HT1080 (cell line): Measurements from ENCODE around the gene KRTAP20-1. TPM values are rescaled to one million over a fixed set of nuclear protein-coding genes. Genes with fewer than 3 reads are reported as not detected.

Experiments used
- DNase-seq: peaks from one replicate; pipeline ENCODE4 v3.0.0-alpha.2; 2015; ENCODE audit warnings: low read depth
- small RNA-seq: library from RNA; depleted of rRNA; stranded (forward); fragments of <200 nt; gene quantifications from one replicate; pipeline ENCODE3, GENCODE V24; 2014
- total RNA-seq: library from RNA; depleted of rRNA; stranded (reverse); fragments of >200 nt; shearing (Covaris generic); gene quantifications from 2 replicates; pipeline ENCODE4 v1.2.3, GENCODE V29; 2014; rRNA removed

The KRTAP20-1 gene
- total RNA-seq, 1 experiment from 2014 or later = not detected

DNA sequence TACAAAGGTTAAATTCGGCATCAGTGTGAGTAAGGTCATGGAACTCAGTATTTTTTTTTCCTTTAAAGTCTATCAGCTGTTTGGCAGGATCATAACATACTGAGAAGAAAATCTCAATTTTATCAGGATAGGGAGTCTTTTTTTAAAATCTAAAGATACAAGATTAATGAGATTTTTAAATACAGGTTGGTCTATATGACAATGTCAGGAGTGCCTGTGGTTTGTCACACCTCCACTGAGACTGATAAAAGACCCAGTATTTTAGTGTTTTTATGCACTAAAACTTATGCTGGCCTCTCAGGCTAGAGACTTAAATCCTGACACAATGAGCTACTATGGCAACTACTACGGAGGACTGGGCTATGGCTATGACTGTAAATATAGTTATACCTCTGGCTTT, 26.3 kb downstream of the KRTAP20-1 start, which contains the start of gene KRTAP20-3:
Gene KRTAP20-3, plus strand, starts transcription at position 301 of the 400 bp plus-strand sequence.
- DNase-seq = no peak

DNA sequence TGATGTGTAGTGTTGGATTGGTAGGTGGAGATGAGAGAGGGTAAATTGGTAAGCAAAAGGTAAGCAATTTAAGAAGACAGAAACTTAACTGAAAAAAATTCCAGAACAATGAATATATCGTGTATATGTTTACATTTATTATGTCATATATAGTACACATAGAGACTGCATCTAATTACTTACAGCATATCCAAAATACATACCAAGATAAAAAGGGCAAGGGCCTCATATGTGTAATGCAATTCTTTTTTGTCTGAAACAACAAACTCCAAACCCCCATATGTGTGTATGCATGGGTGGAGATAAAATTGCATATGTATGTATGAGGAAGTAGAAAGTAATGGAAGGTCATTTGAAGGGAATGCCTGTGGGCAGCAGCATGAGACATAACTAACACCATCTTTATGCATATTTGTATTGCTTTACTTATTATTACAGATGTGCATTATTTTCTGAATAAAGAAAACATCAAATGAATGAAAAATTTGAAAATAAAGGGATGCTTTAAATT, 30.7 kb downstream of the KRTAP20-1 start:
- DNase-seq = no peak

DNA sequence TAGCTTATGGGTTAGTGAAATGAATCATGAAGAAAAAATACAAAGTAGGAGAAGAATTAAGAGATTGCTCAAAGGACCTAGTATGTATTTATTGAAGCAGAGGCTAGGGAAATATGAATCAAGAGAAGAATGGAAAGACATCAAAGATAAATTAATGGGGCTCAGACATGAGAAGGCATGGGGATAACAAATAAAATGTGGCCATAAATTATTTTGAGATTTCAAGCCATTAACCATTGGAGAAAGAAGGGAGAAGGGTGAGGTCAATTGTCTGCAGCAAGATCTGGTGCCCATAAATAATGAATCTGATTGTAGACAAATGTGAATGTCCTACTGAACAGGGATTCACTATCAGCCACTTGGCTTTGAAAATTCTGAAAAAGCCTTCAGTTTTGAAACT, 36.7 kb downstream of the KRTAP20-1 start:
- DNase-seq = no peak

Small RNA genes lying within 50 kb of the gene (small RNA-seq; reads per million reads assigned to genes)
- gene KRTAP20-1 (not detected), gene KRTAP20-3 (not detected), gene KRTAP20-4 (not detected), gene KRTAP22-1 (not detected), gene KRTAP22-2 (not detected)

Other genes with a start within 250 kb of the KRTAP20-1 start
- not detected in 2 replicates for gene KRTAP13-2, start 244.2 kb upstream of the KRTAP20-1 start, total RNA-seq
- not detected in 2 replicates for gene KRTAP13-1, start 220.4 kb upstream of the KRTAP20-1 start, total RNA-seq
- gene KRTAP13-3, start 190.5 kb upstream of the KRTAP20-1 start, total RNA-seq = not detected in 2 replicates
- not detected in 2 replicates for gene KRTAP13-4, start 186.2 kb upstream of the KRTAP20-1 start, total RNA-seq
- gene KRTAP15-1, start 176.2 kb upstream of the KRTAP20-1 start, total RNA-seq = not detected in 2 replicates
- not detected in 2 replicates for gene KRTAP19-1, start 136.1 kb upstream of the KRTAP20-1 start, total RNA-seq
- not detected in 2 replicates for gene KRTAP19-2, start 129.0 kb upstream of the KRTAP20-1 start, total RNA-seq
- not detected in 2 replicates for gene KRTAP19-3, start 124.4 kb upstream of the KRTAP20-1 start, total RNA-seq
- gene KRTAP19-4, start 119.3 kb upstream of the KRTAP20-1 start, total RNA-seq = not detected in 2 replicates
- gene KRTAP19-5, start 114.3 kb upstream of the KRTAP20-1 start, total RNA-seq = not detected in 2 replicates
- gene KRTAP19-6, start 74.6 kb upstream of the KRTAP20-1 start, total RNA-seq = not detected in 2 replicates
- gene KRTAP19-7, start 55.1 kb upstream of the KRTAP20-1 start, total RNA-seq = not detected in 2 replicates
- not detected in 2 replicates for gene KRTAP22-2, start 26.0 kb upstream of the KRTAP20-1 start, total RNA-seq
- not detected in 2 replicates for gene KRTAP6-3, start 24.0 kb upstream of the KRTAP20-1 start, total RNA-seq
- gene KRTAP6-2, start 17.5 kb upstream of the KRTAP20-1 start, total RNA-seq = not detected in 2 replicates
- not detected in 2 replicates for gene KRTAP22-1, start 15.3 kb upstream of the KRTAP20-1 start, total RNA-seq
- gene KRTAP6-1, start 2.5 kb upstream of the KRTAP20-1 start, total RNA-seq = not detected in 2 replicates
- not detected in 2 replicates for gene KRTAP20-4, start 4.2 kb downstream of the KRTAP20-1 start, total RNA-seq
- gene KRTAP20-2, start 18.8 kb downstream of the KRTAP20-1 start, total RNA-seq = not detected in 2 replicates
- not detected in 2 replicates for gene KRTAP20-3, start 26.4 kb downstream of the KRTAP20-1 start, total RNA-seq
- gene KRTAP21-3, start 102.4 kb downstream of the KRTAP20-1 start, total RNA-seq = not detected in 2 replicates
- gene KRTAP21-2, start 130.8 kb downstream of the KRTAP20-1 start, total RNA-seq = not detected in 2 replicates
- gene KRTAP21-1, start 139.0 kb downstream of the KRTAP20-1 start, total RNA-seq = not detected in 2 replicates
- not detected in 2 replicates for gene KRTAP8-1, start 196.8 kb downstream of the KRTAP20-1 start, total RNA-seq
- gene KRTAP7-1, start 213.3 kb downstream of the KRTAP20-1 start, total RNA-seq = not detected in 2 replicates